IMR-90 (cell line): ENCODE data around the gene SOBP. TPM values are rescaled to one million over a fixed set of nuclear protein-coding genes. Genes with fewer than 3 reads are reported as not detected.
A peak's percentile ranks its signal among the peaks of the same experiment; 100 is the strongest.

Experiments
- ATAC-seq: fragments of 200-7000 bp; cut with Tn5 transposase; 2 replicates; pipeline ENCODE4 v1.9.1; 2020; ENCODE audit warnings: low read depth, mild to moderate bottlenecking, moderate library complexity
- BruUV-seq: library from RNA; stranded (reverse); fragments of 400-500 nt; replicated peaks from 2 replicates; lab custom pipeline; 2021; lab: Mats Ljungman, UMichigan
- CTCF ChIA-PET: fragments of 300-600 bp; formaldehyde crosslinking; extraction: SDS; loops from one replicate; lab custom pipeline; 2021; ENCODE audit warnings: antibody characterized with exemption; lab: Yijun Ruan, JAX
- POLR2A ChIA-PET: fragments of 300-600 bp; sonication (Branson Sonifier 250); formaldehyde crosslinking; loops from one replicate; lab custom pipeline; 2022; ENCODE audit warnings: antibody characterized with exemption; ENCODE audit not compliant: unreplicated experiment; lab: Charles Lee
- DNase-seq: peaks from one replicate; pipeline ENCODE4 v3.0.0; 2013
- H2AFZ ChIP-seq: replicated peaks from 2 replicates; pipeline ENCODE3; 2013; ENCODE audit warnings: low read length, mild to moderate bottlenecking; ENCODE audit not compliant: poor library complexity
- H2AK5ac ChIP-seq: 2 replicates; pipeline ENCODE4 v1.6.1; 2013; ENCODE audit warnings: low read depth, low read length, inconsistent platforms
- H2AK9ac ChIP-seq: replicated peaks from 2 replicates; pipeline ENCODE3; 2013; ENCODE audit warnings: mild to moderate bottlenecking, low read depth, low read length, moderate library complexity; ENCODE audit not compliant: poor library complexity
- H2BK120ac ChIP-seq: 2 replicates; pipeline ENCODE4 v1.6.1; 2013; ENCODE audit warnings: low read depth, low read length, inconsistent platforms
- H2BK15ac ChIP-seq: 3 replicates; pipeline ENCODE4 v1.6.1; 2013; ENCODE audit warnings: low read depth, low read length, inconsistent platforms
- H2BK20ac ChIP-seq: 2 replicates; pipeline ENCODE4 v1.6.1; 2013; ENCODE audit warnings: low read depth, mild to moderate bottlenecking, inconsistent platforms, low read length, moderate library complexity
- H2BK5ac ChIP-seq: 2 replicates; pipeline ENCODE4 v1.6.1; 2013; ENCODE audit warnings: mild to moderate bottlenecking, low read depth, low read length, inconsistent platforms; ENCODE audit not compliant: poor library complexity, severe bottlenecking
- H3K14ac ChIP-seq: replicated peaks from 2 replicates; pipeline ENCODE4 v1.6.1; 2013; ENCODE audit warnings: low read depth, low read length, inconsistent platforms
- H3K18ac ChIP-seq: 2 replicates; pipeline ENCODE4 v1.6.1; 2013; ENCODE audit warnings: low read depth, low read length, control low read depth
- H3K23ac ChIP-seq: 2 replicates; pipeline ENCODE4 v1.6.1; 2013; ENCODE audit warnings: low read depth, low read length, inconsistent platforms
- H3K27ac ChIP-seq: 2 replicates; pipeline ENCODE4 v1.5.1; 2013; ENCODE audit warnings: mild to moderate bottlenecking, control low read depth, low read length; ENCODE audit not compliant: insufficient read depth
- H3K27me3 ChIP-seq: 2 replicates; pipeline ENCODE4 v1.6.1; 2013; ENCODE audit warnings: low read length; ENCODE audit not compliant: control insufficient read depth, insufficient read depth
- H3K36me3 ChIP-seq: 2 replicates; pipeline ENCODE4 v1.6.1; 2013; ENCODE audit warnings: low read length, mixed read lengths; ENCODE audit not compliant: control insufficient read depth, insufficient read depth
- H3K4ac ChIP-seq: 2 replicates; pipeline ENCODE4 v1.6.1; 2013; ENCODE audit warnings: low read depth, low read length, inconsistent platforms
- H3K4me1 ChIP-seq: 2 replicates; pipeline ENCODE4 v1.6.1; 2013; ENCODE audit warnings: low read length, mixed read lengths; ENCODE audit not compliant: control insufficient read depth, insufficient read depth
- H3K4me2 ChIP-seq: 2 replicates; pipeline ENCODE4 v1.6.1; 2013; ENCODE audit warnings: low read depth, mild to moderate bottlenecking, control low read depth, low read length, moderate library complexity
- H3K4me3 ChIP-seq: 2 replicates; pipeline ENCODE4 v1.5.1; 2013; ENCODE audit warnings: low read depth, mild to moderate bottlenecking, control low read depth, low read length, moderate library complexity; ENCODE audit not compliant: insufficient read depth
- H3K56ac ChIP-seq: 2 replicates; pipeline ENCODE4 v1.6.1; 2013; ENCODE audit warnings: low read length, inconsistent platforms; ENCODE audit not compliant: insufficient read depth; ENCODE audit errors: extremely low read depth
- H3K79me1 ChIP-seq, 2 experiments: 2 replicates each; pipeline ENCODE4 v1.6.1; 2013; ENCODE audit warnings: low read length in 2 of 2, inconsistent platforms in 1 of 2, low read depth in 1 of 2
- H3K9ac ChIP-seq: 2 replicates; pipeline ENCODE4 v1.6.1; 2013; ENCODE audit warnings: low read depth, low read length, control low read depth
- H3K9me1 ChIP-seq: 2 replicates; pipeline ENCODE4 v1.6.1; 2013; ENCODE audit warnings: low read length, inconsistent platforms; ENCODE audit not compliant: insufficient read depth
- H3K9me3 ChIP-seq: 2 replicates; pipeline ENCODE4 v1.6.1; 2013; ENCODE audit warnings: low read length; ENCODE audit not compliant: control insufficient read depth, insufficient read depth
- H4K20me1 ChIP-seq: 2 replicates; pipeline ENCODE4 v1.6.1; 2013; ENCODE audit warnings: low read length, inconsistent platforms; ENCODE audit not compliant: insufficient read depth
- H4K5ac ChIP-seq: 2 replicates; pipeline ENCODE4 v1.6.1; 2013; ENCODE audit warnings: mild to moderate bottlenecking, low read depth, low read length, control low read depth
- H4K8ac ChIP-seq, 2 experiments: 2 replicates each; pipeline ENCODE4 v1.6.1; 2013; ENCODE audit warnings: low read depth in 2 of 2, low read length in 2 of 2, control low read depth in 1 of 2, inconsistent platforms in 1 of 2
- H4K91ac ChIP-seq: 2 replicates; pipeline ENCODE4 v1.6.1; 2013; ENCODE audit warnings: low read depth, low read length, inconsistent platforms; ENCODE audit not compliant: insufficient read depth
- BHLHE40 ChIP-seq: fragments of 150-350 bp; IDR thresholded peaks from 2 replicates; pipeline ENCODE4 v1.6.1; 2016; ENCODE audit warnings: mild to moderate bottlenecking, low read depth, low read length
- CEBPB ChIP-seq: IDR thresholded peaks from 2 replicates; pipeline ENCODE4 v1.6.1; 2012; ENCODE audit warnings: low read depth, low read length, improper control_type of control experiment
- FOS ChIP-seq: fragments of 150-350 bp; IDR thresholded peaks from 2 replicates; pipeline ENCODE4 v1.6.1; 2016; ENCODE audit warnings: low read depth, low read length
- MAFK ChIP-seq: IDR thresholded peaks from 2 replicates; pipeline ENCODE4 v1.6.1; 2012; ENCODE audit warnings: low read depth, low read length, improper control_type of control experiment
- MXI1 ChIP-seq: IDR thresholded peaks from 2 replicates; pipeline ENCODE4 v1.6.1; 2012; ENCODE audit warnings: low read depth, mild to moderate bottlenecking, low read length, moderate library complexity, borderline replicate concordance
- RAD21 ChIP-seq: IDR thresholded peaks from 2 replicates; pipeline ENCODE4 v1.6.1; 2012; ENCODE audit warnings: low read length, improper control_type of control experiment
- RCOR1 ChIP-seq: IDR thresholded peaks from 2 replicates; pipeline ENCODE4 v1.6.1; 2012; ENCODE audit warnings: mild to moderate bottlenecking, low read length, improper control_type of control experiment; ENCODE audit not compliant: insufficient replicate concordance
- USF2 ChIP-seq: fragments of 150-350 bp; IDR thresholded peaks from 2 replicates; pipeline ENCODE4 v1.6.1; 2017; ENCODE audit warnings: mild to moderate bottlenecking, antibody characterized with exemption, low read length, low read depth
- WGBS, 2 experiments: methylation state at CpG; one replicate each; pipeline versions ENCODE4 v1.1.5 to v1.1.7; 2013; ENCODE audit warnings: missing lambda C conversion rate in 2 of 2; ENCODE audit not compliant: insufficient read length in 1 of 2; ENCODE audit errors: extremely low coverage in 2 of 2; 5-methylcytosine and 5-hydroxymethylcytosine counted together
- dilution Hi-C: fragments of 300-500 bp; cut with HindIII; formaldehyde crosslinking; loops from one replicate; pipeline ENCODE4 v1.14.3; 2018; ENCODE audit warnings: low sequenced_read_pairs; ENCODE audit not compliant: unreplicated experiment
- in situ Hi-C: fragments of 300-500 bp; cut with MboI; formaldehyde crosslinking; loops from 3 replicates; pipeline ENCODE4 v1.14.3; 2019; ENCODE audit warnings: low sequenced_read_pairs, inconsistent platforms, mixed read lengths
- intact Hi-C: fragments of 100-400 bp; cut with micrococcal nuclease; formaldehyde crosslinking; loops from 2 replicates; pipeline ENCODE4 v1.10.0; 2022
- polyA plus RNA-seq, 3 experiments: library from polyadenylated mRNA; depleted of rRNA; stranded (reverse); fragments of >200 nt; gene quantifications; 2 replicates each; pipeline ENCODE4 v1.2.3, GENCODE V29; 2012; ENCODE audit warnings: low replicate concordance in 1 of 3
- total RNA-seq: library from RNA; depleted of rRNA; stranded (reverse); fragments of >200 nt; gene quantifications from 2 replicates; pipeline ENCODE4 v1.2.3, GENCODE V29; 2012

The SOBP gene
- total and polyA plus RNA-seq, 2 of the 4 experiments (the other 2 are of a cell fraction) = 0.60 to 0.72 TPM

DNA sequence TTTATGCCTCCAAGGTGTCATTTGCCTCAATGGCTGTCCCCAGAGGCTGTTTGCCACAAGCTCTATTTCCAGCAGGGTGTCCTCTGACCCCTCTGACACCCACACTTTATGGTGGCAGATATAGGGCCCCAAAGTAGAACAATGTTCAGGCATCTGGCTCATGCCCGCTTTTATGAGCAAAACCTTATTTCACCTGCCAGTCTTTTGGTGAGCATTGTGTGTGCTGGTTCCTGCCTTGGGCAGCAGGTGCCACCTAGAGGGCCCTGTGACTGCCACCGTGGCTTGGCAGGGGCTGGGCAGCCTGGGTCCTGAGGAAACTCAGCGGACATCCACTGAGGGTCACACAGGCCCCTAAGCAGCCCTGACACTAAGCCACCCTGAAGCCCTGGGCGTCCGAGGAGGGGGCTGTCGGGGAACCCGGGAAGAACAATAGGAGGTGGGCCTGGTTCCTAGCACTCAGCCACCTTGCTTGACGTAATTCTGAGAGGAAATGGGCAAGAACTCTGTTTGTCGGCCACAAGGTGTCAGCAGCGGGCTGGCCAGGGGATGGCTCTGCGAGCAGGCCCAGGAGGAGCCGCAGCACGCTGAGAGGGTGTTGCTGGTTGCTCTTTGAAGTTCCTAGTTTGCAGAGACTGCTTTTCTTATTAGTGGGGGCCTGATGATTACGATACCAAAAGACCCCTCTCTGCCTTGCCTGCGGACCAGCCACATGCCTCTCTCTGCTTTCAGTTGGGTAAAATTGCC, 185.2 kb downstream of the SOBP start (continued):
- TF ChIP-seq MXI1 = no peak
- TF ChIP-seq RCOR1 = no peak

DNA sequence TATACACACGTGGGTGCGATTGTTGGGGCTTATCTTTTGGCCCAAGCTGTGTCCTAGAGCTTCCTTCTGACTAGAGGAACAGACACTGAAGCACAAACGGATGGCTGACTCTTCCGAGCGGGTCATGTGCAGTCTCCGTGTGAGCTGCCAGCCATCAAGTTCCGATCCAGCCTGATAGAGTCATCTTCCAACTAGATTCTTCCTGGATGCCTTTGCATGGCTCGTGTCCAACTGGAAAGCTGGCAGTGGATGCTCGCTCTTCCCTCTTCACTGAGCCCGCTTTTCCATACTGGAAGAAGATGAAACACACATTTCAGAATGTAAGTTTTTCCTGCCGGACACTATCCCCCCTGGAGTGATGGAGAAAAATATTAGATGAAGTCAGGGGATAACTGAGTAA, 186.1 kb downstream of the SOBP start:
- Histone ChIP-seq H3K9ac (no peak overlapping the region), H3K23ac (no peak overlapping the region), H3K27ac (no peak overlapping the region), H3K4me3 (no peak overlapping the region), H2BK20ac (no peak overlapping the region), H4K91ac (no peak overlapping the region), H3K9me1 (0 out of 2 replicates have a peak, but pooled peaks cover 2% of the 10 kb centered on the region), H3K9me3 (no peaks in the 10 kb centered on the region), H3K27me3 (no peaks in the 10 kb centered on the region), H3K4ac (no peak overlapping the region), H4K5ac (no peak overlapping the region), H4K8ac (no peak overlapping the region), H3K36me3 (no peaks in the 10 kb centered on the region), H3K56ac (no peak overlapping the region), H2BK5ac (no peak overlapping the region), H3K18ac (no peak overlapping the region), H3K4me1 (peaks cover 2% of the 10 kb centered on the region; the same call in 1 of the 2 replicates), H2BK15ac (no peak overlapping the region), H3K79me1 (no peaks in the 10 kb centered on the region), H2AK9ac (no peak overlapping the region), H2AK5ac (no peak overlapping the region), H2AFZ (peak overlapping the region; percentile 40), H3K14ac (no peak overlapping the region), H2BK120ac (no peak overlapping the region), H3K4me2 (no peak overlapping the region), H4K20me1 (no peaks in the 10 kb centered on the region)
- DNase-seq (no peak), ATAC-seq (no peak)
- dilution Hi-C loops = no loop called here
- ChIA-PET CTCF (interaction anchor here (1.0 to 1.2 kb wide), 4 partner anchors 28 to 211 kb away, joined by 3 to 5 read pairs (median 4); no protein-coding TSS in a partner anchor), POLR2A (no interaction called here)
- WGBS, 2 experiments = 34% methylated on average over 4 of the region's 11 CpGs; no CpG with 5 or more reads in 1 of the 2 experiments
- in situ Hi-C loops = no loop called here
- intact Hi-C loops = loop anchor here (5.0 to 10.0 kb wide), 2 partner anchors 191 to 279 kb away; partner anchors contain the start of gene SEC63
- TF ChIP-seq MAFK (no peak), BHLHE40 (no peak), MXI1 (no peak), FOS (no peak), CEBPB (no peak), RCOR1 (no peak), USF2 (no peak), RAD21 (no peak)
- BruUV-seq = no TSS peak
